ENCODE data around the gene IRF2BP1. TPM values are rescaled to one million over a fixed set of nuclear protein-coding genes. Genes with fewer than 3 reads are reported as not detected.
A peak's percentile ranks its signal among the peaks of the same experiment; 100 is the strongest.

Gene IRF2BP1
- total RNA-seq, 4 donors from 2014 or later = 24.7 to 36.9 (median 30.7) TPM

DNA sequence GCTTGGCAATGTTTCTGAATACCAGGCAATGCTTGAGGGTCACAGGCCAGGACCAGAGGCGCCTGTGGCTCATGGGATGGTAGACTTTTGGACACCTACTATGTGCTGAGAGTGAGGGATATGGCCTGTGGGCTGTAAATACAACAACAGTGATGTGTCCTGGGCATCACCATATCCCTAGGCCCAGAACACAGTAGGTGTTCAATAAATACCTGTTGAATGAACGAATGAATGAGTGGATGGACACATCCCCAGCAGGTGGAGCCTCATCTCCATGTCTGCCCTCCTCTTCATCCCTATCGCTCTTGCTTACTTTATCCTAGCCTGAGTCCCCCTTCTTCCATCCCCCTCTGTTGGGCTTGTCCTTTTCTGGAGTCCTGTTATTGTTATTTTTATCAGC, 45.1 kb upstream of the IRF2BP1 start:
- WGBS = 68% methylated on average over 3 of the region's 3 CpGs
- H3K4me3 ChIP-seq = no peak overlapping the region
- TF ChIP-seq EP300 (IDR thresholded peaks at IDR 0.05) (no peak), POLR2AphosphoS5 (IDR thresholded peaks at IDR 0.05) (no peak), POLR2A (IDR thresholded peaks at IDR 0.05) (no peak)
- TF ChIP-seq, protein P1, sequence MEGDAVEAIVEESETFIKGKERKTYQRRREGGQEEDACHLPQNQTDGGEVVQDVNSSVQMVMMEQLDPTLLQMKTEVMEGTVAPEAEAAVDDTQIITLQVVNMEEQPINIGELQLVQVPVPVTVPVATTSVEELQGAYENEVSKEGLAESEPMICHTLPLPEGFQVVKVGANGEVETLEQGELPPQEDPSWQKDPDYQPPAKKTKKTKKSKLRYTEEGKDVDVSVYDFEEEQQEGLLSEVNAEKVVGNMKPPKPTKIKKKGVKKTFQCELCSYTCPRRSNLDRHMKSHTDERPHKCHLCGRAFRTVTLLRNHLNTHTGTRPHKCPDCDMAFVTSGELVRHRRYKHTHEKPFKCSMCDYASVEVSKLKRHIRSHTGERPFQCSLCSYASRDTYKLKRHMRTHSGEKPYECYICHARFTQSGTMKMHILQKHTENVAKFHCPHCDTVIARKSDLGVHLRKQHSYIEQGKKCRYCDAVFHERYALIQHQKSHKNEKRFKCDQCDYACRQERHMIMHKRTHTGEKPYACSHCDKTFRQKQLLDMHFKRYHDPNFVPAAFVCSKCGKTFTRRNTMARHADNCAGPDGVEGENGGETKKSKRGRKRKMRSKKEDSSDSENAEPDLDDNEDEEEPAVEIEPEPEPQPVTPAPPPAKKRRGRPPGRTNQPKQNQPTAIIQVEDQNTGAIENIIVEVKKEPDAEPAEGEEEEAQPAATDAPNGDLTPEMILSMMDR (IDR thresholded peaks at IDR 0.05) = no peak
- peaks cover 8% of the 10 kb centered on the region for H3K4me1 ChIP-seq
- peaks cover 41% of the 10 kb centered on the region for H3K27me3 ChIP-seq
- no peaks in the 10 kb centered on the region for H3K36me3 ChIP-seq
- no peak overlapping the region for H3K27ac ChIP-seq
- DNase-seq (ENCODE audit: low spot score in 2 of 2) = no peak
- no peaks in the 10 kb centered on the region for H3K9me3 ChIP-seq

DNA sequence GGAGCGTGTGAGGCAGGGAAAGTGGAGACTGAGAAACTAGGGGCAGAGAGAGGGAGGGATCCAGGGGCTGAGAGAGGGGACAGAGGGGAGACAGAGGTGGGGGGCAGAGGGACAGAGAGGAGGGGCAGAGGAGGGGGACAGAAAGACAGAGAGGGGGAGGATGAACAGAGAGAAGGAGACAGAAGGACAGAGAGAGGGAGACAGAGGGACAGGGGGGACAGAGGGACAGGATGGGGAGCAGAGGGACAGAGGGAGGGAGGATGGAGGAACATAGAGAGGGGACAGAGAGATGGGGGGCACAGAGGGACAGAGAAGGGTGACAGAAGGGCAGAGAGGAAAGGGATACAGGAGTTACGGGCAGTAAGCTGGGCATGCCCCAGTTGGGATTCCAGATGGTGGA, 43.3 kb upstream of the IRF2BP1 start:
- Histone ChIP-seq H3K4me1 (peaks cover 8% of the 10 kb centered on the region), H3K9me3 (no peaks in the 10 kb centered on the region), H3K36me3 (no peaks in the 10 kb centered on the region), H3K27me3 (peaks cover 23% of the 10 kb centered on the region), H3K27ac (no peak overlapping the region), H3K4me3 (no peak overlapping the region)
- TF ChIP-seq POLR2A (IDR thresholded peaks at IDR 0.05) (no peak), POLR2AphosphoS5 (IDR thresholded peaks at IDR 0.05) (no peak), EP300 (IDR thresholded peaks at IDR 0.05) (no peak)
- TF ChIP-seq, protein P1 (IDR thresholded peaks at IDR 0.05) = no peak
- no peak for DNase-seq (ENCODE audit: low spot score in 2 of 2)
- 70% methylated on average over 2 of the region's 2 CpGs for WGBS

DNA sequence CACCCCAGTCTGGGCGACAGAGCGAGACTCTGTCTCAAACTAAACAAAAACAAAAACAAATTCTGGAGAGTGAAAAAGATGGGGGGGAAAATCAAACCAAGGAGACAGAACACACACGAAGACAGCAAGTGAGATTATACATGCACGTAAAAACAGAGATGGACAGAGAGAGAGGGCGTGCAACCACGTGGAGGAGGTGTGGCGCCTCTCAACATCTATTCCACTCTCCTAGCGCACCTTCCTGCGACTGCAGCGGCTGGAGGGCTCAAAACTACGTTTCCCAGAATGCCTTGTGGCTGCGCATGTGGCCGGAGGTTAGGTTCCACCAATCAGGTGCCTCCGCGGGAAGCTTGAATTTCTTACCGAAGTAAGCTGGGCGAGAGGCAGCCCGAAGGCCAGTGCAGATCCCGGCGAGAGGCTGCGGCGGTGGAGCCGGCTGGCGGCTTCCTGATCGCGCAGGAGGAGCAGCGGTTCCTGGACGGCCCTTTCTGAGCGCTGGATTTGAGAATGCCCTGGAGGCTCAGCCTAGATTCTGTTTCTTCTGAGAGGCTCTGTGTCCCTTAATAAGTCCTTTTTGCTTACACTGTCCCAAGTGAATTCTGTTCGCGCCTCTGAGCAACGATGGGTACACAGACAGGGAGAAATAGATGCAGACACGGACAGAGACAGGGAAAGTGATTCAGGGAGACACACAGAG, 41.8 kb upstream of the IRF2BP1 start:
- no peak overlapping the region for H3K4me3 ChIP-seq
- peak; percentile 91 for DNase-seq (ENCODE audit: low spot score in 2 of 2)
- peaks cover 7% of the 10 kb centered on the region for H3K27me3 ChIP-seq
- H3K27ac ChIP-seq = no peak overlapping the region
- no peak for TF ChIP-seq POLR2A (IDR thresholded peaks at IDR 0.05)
- TF ChIP-seq POLR2AphosphoS5 (IDR thresholded peaks at IDR 0.05) = peak in 2 of 3 donors; percentile 44 to 91
- TF ChIP-seq EP300 (IDR thresholded peaks at IDR 0.05) = no peak
- TF ChIP-seq, protein P1 (IDR thresholded peaks at IDR 0.05) = no peak
- H3K9me3 ChIP-seq = no peaks in the 10 kb centered on the region
- H3K4me1 ChIP-seq = peaks cover 8% of the 10 kb centered on the region
- 12% methylated on average over 30 of the region's 33 CpGs for WGBS
- H3K36me3 ChIP-seq = no peaks in the 10 kb centered on the region

DNA sequence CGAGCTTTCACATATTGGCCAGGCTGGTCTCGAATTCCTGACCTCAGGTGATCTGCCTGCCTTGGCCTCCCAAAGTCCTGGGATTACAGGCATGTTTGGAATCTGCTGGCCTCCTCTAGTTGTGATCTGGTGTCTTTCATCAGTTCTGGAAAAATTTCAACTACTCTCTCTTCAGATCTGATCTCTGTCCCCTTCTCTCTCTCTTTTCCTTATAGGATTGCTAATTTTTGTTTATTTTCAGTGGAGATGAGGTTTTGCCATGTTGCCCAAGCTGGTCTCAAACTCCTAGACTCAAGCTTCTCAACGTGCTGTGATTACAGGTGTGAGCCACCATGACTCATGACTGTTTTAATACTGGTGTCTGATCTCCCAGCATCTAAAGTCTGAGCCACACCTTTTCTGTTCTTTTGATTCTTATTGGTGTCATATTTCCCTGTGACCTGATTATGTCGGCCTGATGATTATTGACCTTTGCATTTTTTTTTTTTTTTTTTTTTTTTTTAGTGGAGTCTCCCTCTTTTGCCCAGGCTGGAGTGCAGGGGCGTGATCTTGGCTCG, 39.0 kb upstream of the IRF2BP1 start:
- WGBS = 72% methylated on average over 6 of the region's 6 CpGs
- TF ChIP-seq EP300 (IDR thresholded peaks at IDR 0.05) (no peak), POLR2A (IDR thresholded peaks at IDR 0.05) (no peak), POLR2AphosphoS5 (IDR thresholded peaks at IDR 0.05) (no peak)
- TF ChIP-seq, protein P1 (IDR thresholded peaks at IDR 0.05) = no peak
- Histone ChIP-seq H3K27me3 (peaks cover 7% of the 10 kb centered on the region), H3K9me3 (no peaks in the 10 kb centered on the region), H3K4me1 (peaks cover 8% of the 10 kb centered on the region), H3K36me3 (no peaks in the 10 kb centered on the region), H3K4me3 (no peak overlapping the region), H3K27ac (no peak overlapping the region)
- DNase-seq (ENCODE audit: low spot score in 2 of 2) = no peak

DNA sequence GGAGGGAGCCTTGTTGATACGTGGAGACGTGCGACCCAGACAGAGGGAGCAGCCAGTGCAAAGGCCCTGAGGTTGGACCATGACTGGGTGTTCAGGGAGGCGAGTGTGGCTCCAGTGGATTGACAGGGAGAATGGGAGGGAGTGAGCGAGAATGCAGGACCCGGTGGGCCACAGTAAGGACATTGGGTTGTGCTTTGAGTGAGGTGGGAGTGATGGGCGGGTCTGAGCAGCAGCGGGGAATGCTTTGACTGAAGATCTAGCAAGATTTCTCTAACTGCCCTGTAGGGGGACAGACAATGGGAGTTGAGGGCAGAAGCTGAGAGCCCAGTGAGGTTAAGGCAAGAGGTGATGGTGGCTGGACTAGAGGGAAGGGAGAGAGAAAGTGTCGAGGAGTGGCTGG, 36.3 kb upstream of the IRF2BP1 start:
- H3K36me3 ChIP-seq = no peaks in the 10 kb centered on the region
- H3K27me3 ChIP-seq = peaks cover 13% of the 10 kb centered on the region
- no peak overlapping the region for H3K27ac ChIP-seq
- H3K4me3 ChIP-seq = no peak overlapping the region
- DNase-seq (ENCODE audit: low spot score in 2 of 2) = no peak
- WGBS = 62% methylated on average over 9 of the region's 9 CpGs
- no peaks in the 10 kb centered on the region for H3K4me1 ChIP-seq
- TF ChIP-seq POLR2AphosphoS5 (IDR thresholded peaks at IDR 0.05) (no peak), POLR2A (IDR thresholded peaks at IDR 0.05) (no peak), EP300 (IDR thresholded peaks at IDR 0.05) (no peak)
- TF ChIP-seq, protein P1 (IDR thresholded peaks at IDR 0.05) = no peak
- no peaks in the 10 kb centered on the region for H3K9me3 ChIP-seq
